Measurements from ENCODE around the gene ASNS.

ASNS gene

DNA sequence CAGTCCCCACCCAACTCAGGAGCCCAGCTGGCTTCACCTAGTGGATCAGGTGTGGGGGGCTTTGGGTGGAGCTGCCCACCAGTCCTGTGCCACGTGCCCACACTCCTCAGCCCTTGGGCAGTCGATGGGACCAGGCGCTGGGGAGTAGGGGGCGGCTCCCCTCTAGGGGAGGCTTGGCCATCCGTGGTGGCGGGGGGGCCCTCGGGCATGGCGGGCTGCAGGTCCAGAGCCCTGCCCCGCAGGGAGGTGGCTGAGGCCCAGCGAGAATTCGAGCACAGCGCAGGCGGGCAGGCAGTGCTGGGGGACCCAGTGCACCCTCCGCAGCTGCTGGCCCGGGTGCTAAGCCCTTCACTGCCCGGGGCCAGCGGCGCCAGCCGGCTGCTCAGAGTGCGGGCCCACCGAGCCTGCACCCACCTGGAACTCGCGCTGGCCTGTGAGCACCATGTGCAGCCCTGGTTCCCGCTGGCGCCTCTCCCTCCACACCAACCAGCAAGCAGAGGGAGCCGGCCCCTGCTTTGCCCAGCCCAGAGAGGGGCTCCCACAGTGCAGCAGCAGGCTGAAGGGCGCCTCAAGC lies 29.3 kb downstream of the ASNS start:
- DNase-seq = no peak

DNA sequence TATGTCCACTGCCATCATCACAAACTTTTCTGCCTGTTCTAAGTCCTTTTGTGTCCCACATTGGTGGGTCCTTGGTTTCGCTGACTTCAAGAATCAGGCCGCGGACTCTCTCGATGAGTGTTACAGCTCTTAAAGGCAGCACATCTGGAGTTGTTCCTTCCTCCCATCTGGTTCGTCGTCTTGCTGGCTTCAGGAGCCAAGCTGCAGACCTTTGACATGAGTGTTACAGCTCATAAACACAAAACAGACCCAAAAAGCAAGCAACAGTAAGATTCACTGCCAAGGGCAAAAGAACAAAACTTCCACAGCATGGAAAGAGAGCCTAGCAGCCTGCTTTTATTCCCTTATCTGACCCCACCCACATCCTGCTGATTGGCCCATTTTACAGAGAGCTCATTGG lies 30.2 kb downstream of the ASNS start:
- DNase-seq = no peak

DNA sequence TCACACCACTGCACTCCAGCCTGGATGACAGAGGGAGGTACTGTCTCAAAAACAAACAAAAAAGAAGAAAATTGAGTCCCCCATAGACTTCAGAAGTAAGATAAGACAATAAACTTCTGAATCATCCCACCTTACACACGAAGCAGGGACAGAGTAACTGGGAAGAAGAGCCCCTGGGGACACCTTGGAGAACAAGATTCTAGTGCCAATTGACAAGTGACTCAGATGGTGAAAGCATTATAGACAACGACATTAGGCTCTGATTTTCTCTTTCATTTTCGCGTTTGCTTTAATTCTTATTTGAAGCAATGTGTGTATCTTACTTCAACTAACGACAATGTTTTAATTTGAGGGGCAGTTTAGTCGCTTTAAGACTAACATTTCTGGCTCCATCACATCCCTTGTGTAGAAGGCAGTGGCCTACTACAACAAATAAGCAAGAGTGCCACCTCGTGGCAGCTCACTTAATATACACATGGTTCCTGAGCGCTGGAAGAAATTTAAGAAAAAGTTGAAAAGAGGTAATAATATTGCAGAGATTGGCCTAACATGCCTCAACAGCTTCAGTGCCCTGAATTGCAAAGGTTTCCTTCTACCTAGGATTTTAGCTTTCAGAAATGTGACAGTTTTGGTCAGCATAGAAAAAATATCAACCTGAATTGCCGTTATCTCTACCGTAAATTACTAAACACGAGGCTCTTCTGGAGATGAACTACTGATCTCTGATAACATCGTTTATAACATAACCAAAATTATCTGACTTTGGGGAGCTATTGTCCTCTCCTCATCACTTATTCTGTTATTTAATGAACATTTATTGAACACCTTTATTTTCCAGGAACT lies 36.7 kb downstream of the ASNS start:
- peak in 1 of 2 experiments; percentile 56 for DNase-seq

DNA sequence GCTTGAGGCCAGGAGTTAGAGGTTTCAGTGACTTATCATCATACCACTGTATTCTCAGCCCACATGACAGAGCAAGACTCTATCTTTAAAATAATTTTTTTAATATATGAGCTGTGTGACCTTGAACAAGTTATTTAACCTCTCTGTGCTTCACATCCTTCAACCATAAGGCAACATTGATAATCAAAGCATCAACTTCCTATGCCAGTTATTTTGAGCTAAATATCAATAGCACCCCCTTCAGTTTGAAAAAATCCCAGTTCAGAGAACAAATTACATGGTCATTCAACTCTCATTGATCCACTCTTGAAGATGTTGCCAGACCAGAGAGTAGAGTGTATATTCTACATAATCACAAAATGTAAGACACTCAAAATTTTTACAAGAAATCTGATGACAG lies 53.0 kb downstream of the ASNS start:
- no peak for DNase-seq

DNA sequence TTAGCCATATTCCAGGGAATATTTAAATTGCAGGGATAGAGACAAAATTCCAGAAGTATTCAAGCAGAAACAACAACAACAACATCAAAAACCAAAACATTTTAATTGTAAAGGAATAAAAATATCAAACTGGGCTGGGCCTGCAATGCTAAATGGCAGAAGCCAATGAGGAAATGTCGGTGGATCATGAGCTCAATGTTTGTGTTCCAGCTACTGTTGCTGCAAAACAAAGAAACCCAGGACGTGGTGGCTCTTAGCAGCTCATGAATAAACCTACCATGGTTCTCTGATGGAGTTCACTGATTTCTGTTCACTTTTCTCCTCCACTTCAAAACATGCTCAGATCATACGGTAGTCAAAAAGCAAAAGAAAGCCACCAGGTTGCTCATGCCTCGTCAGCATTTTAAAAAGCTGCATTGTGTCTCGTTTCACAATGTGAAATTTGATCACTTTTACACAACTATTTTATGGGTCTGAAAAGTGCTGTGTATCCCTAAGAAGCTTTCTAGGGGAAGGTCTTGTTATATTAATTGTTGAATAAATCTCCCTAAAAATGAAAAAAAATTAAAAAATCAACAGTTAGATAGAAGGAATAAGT lies 54.0 kb downstream of the ASNS start:
- no peak for DNase-seq
